Left renal cortex interstitium (tissue), 4 donors: ENCODE data around the gene ZFP62. TPM values are rescaled to one million over a fixed set of nuclear protein-coding genes. Genes with fewer than 3 reads are reported as not detected.

ENCODE experiments used
- DNase-seq, 4 donors: peaks; one replicate each; pipeline ENCODE4 v3.0.0-alpha.2; 2013; ENCODE audit warnings: low read depth in 4 of 4, low spot score in 2 of 4, missing footprints in 1 of 4
- polyA plus RNA-seq, 4 donors: library from polyadenylated mRNA; unstranded; fragments of 120-200 nt; gene quantifications; one replicate each; pipeline ENCODE4 v1.2.1, GENCODE V29; 2013; ENCODE audit not compliant: insufficient read length in 4 of 4

The ZFP62 gene
- polyA plus RNA-seq, 4 donors: 49.8 to 69.2 (median 62.5) TPM

DNA sequence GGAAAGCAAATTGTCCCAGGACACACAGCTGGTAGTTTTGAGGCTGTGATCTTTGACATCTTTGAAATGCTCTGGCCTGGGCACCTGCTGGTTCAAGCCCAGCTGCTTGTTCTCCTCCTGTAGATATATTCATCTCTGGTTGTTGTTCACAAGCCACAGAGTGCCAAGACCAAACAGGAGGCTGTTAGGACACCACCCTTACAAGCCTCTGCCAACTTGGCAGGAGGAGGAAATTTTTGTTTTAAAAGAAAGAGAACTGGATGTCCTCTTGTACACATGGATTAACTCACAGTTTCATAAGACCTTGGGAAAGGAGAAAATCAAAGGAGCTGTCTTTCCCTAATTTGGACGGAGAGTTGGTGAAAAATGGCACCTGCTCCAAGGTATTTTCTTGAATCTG is 8.5 kb upstream of the ZFP62 start:
- no peak for DNase-seq

- DNase-seq: peak; percentile 45 to 81 (median 70)
Observed at GRCh38 chr5:180868960-180869359, 7.9 kb upstream of the ZFP62 start.

- no peak for DNase-seq
Observed at GRCh38 chr5:180866985-180867384, 5.9 kb upstream of the ZFP62 start.

DNA sequence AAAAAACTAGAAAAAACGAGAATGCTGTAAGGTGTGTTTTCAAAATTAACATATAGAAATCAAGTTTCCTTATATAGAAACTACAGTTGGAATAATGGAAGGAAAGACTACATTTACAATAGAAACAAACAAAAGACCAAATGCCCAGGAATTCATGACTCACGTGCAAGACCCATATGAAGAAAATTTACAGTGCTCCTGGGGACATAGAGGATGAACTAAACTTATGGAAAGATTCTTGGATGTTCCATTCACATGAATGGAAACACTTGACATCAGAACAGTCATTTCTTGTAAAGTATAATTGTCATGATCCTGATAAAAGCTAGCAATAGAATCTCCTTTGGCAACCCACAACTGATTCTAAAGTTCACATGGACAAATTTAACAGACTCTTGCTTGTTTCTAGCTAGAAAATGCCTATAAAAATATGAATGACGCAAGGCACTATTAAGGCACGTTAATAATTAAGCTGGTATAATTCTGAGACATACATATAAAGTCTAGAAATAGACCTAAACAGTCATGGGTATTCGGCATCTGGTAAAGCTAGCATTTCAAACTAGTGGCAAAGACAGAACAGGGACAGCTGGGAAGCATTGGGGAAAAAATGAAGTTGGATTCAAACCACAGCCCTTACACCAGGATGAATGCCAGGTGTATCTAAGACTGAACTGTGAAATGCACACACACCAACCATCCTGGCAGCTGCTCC is 5.1 kb upstream of the ZFP62 start:
- DNase-seq: no peak

DNA sequence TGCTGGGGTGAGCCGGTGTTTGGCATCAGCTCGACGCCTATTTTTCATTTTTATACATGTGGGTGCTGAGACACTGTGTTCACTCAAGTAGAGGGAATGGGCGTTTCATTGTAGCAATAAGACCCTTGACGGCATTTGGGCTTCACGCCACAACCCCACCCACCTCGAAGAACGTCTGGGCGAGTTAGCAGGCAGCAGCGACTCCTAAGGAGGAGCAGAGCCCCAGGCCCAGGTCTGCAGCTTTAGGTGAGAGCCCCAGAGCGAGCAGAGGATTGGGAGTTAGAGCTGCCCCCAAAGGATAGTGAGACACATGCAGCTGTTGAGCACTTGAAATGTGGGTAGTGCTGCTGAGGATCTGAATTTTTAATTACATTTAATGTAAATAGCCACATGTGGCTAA is 1.6 kb upstream of the ZFP62 start:
- no peak for DNase-seq

DNA sequence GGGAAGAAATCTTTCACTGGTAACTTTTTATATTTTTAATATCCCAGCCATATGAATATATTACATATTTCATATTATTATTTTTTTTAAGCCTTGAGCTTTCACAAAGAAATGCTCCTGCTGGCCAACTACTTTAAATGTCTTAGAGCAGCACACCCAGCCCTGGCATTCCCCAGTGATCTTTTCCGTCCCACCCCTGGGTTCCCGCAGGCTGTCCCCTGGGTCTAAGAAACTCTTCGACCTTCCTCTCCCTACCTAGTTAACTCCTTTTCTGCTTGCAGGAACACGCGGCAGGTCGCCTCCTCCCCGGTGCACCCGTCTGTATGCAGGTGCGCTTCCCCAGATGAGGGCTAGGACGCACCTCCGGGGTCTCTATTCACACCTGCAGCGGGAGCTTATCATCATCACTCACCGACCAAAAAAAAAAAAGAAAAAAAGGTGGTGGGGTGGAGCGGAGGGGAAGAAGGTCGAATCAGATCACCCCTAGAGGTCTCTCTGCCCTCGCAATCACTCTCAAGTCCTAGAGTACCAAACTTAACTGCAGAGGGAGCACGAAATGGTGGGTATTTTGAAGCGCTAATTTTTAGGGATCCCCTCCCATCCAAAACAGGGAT is 696 bp downstream of the ZFP62 start:
- DNase-seq: peak in 2 of 4 donors; percentile 10 to 48

GRCh38 chr5:180858586-180858985 is 2.5 kb downstream of the ZFP62 start:
- DNase-seq: no peak

GRCh38 chr5:180853848-180854176 is 7.3 kb downstream of the ZFP62 start:
- no peak for DNase-seq

- no peak for DNase-seq
Observed at GRCh38 chr5:180853121-180853847, 7.8 kb downstream of the ZFP62 start.

DNA sequence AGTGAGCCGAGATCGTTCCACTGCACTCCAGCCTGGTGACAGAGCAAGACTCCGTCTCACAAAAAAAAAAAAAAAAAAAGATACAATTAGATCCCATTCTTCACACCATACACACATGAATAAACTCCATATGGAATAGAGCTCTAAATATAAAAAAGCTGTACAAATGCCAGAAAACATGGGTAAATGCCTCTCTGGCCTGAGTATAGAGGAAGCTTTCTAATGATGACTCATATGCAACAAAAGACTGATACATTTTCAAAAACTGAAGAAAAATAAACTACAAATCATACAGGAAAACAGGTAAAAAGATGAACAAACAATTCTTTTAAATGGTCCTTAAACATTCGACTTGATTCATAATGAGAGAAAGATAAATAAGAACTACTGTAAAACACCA is 8.6 kb downstream of the ZFP62 start:
- DNase-seq: no peak

DNA sequence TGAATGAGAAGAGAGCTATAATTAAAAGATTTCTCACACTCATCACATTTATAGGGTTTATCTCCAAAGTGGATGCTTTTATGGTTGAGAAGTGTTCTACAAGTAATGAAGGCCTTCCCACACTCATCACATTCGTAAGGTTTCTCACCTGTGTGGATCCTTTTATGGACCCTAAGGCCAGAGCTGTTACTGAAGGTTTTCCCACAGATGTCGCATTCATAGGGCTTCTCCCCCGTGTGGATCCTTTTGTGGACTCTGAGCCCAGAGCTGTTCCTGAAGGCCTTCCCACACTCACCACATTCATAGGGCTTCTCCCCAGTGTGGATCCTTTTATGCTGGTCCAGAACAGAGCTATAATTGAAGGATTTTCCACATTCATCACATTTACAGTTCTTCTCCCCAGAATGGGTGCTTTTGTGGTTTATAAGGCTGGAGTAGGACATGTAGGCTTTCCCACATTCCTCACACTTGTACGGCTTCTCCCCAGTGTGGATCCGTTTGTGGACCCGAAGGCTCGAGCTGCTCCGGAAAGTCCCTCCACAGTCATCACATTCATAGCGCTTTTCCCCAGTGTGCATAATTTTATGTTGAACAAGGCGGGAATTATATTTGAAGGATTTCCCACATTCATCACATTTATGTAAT is 10.5 kb downstream of the ZFP62 start:
- DNase-seq: no peak

GRCh38 chr5:180849827-180850226 is 11.2 kb downstream of the ZFP62 start:
- no peak for DNase-seq

- DNase-seq: no peak
Observed at GRCh38 chr5:180848878-180849277, 12.2 kb downstream of the ZFP62 start.

GRCh38 chr5:180848265-180848664 is 12.8 kb downstream of the ZFP62 start:
- no peak for DNase-seq

- DNase-seq: no peak
Observed at GRCh38 chr5:180847026-180847425, 14.1 kb downstream of the ZFP62 start.

DNA sequence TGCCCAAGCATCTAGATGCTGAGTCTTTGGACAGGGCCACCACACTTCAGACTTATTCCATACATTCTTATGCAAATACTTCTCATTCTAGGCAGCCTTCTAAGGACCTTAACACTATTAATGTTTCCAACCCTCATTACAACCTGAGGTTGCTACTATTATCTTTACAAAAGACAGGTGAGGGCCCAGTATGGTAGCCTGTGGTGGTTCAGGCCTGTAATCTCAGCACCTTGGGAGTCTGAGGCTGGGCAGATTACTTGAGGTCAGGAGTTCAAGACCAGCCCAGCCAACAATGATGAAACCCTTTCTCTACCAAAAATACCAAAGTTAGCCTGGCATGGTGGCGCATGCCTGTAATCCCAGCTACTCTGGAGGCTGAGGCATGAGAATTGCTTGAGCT is 16.2 kb downstream of the ZFP62 start:
- DNase-seq: no peak

- DNase-seq: no peak
Observed at GRCh38 chr5:180844432-180844831, 16.6 kb downstream of the ZFP62 start.

GRCh38 chr5:180839935-180840334 is 21.1 kb downstream of the ZFP62 start:
- DNase-seq: no peak

- no peak for DNase-seq
Observed at GRCh38 chr5:180839227-180839626, 21.8 kb downstream of the ZFP62 start.

- DNase-seq: no peak
Observed at GRCh38 chr5:180837478-180837877, 23.6 kb downstream of the ZFP62 start.

DNA sequence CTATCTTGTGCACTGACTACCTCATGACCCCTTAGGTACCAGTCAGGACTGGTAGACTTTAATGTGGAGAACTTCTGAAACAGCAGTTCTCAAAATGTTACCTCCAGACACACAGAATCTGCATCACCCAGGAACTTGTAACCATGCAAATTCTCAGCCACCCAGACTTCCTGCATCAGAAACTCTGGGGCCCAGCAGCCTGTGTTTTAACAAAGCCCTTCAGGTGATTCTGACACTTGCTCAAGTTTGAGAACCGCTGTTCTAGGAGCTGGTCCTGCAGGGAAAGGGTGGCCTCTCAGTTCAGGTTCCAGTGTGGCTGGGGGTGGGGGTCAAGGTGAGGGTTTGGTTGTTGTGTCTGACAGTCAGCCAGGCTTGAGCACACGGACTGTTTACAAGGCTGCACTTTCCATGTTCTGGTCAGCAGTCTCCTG is 28.4 kb downstream of the ZFP62 start:
- no peak for DNase-seq
